Retina (tissue), 1 donor: ENCODE results near the gene PRKD2.

Source experiments
- DNase-seq: peaks from one replicate; pipeline ENCODE4 v3.0.0-alpha.2; 2016

Gene PRKD2

DNA sequence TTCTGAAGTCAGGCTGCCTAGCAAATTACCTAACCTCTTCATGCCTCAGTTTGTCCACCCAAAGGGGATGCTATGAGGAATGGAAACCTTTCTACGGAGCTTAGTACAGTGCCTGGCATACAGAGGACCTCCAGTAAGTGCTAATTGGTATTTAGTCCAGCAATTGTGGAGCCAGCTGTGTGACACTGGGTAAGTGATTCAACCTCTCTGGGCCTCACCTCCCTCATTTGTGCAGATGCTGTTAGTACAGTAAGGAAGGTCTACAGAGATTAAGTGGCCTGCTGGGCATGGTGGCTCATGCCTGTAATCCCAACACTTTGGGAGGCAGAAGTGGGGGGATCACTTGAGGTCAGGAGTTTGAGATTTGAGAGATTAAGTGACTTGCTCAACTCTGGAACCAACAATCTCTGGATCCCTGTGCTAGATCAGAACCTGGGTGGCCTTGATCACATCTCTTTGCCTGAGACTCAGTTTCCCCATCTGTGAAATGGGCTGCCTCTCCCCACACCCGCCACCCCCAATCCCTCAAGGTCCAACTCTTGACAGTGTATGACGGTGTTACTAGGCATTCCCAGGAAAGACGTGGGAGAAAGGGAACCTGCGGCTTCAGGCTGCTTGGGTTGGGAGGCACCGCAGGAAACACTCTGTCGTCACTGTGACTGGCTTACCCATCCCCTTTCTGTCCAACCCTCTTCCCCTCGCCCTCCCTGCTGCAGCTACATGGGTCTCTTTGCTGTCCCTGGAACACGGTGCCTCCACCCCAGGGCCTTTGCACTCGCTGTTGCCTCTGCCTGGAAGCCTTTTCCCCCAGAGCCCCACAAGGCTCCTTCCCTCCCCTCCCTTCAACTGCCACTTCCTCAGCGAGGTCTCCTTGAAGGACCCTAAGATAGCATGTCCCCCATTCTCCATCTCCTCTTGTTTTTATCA, 18.3 kb downstream of the PRKD2 start:
- no peak for DNase-seq

- DNase-seq: peak; percentile 82
Observed at GRCh38 chr19:46697204-46697960, 19.5 kb downstream of the PRKD2 start.

GRCh38 chr19:46696866-46697203, 20.1 kb downstream of the PRKD2 start:
- no peak for DNase-seq

DNA sequence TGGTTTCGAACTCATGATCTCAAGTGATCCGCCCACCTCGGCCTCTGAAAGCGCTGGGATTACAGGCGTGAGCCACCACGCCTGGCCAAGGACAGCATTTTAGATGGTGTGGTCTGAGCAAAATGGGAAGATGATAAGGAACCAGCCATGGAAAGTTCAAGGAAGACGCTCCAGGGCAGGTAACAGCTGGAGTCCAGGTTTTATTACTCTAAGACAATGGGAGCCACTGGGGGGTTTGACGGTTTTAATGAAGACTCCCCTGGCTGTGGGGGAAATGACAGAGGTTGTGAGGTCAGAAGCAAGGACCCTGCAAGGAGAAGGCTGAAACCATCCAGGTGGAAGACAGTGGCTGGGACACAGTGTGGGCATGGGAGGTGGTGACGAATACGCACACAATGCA, 20.9 kb downstream of the PRKD2 start:
- no peak for DNase-seq

- DNase-seq: no peak
Observed at GRCh38 chr19:46693760-46694159, 23.2 kb downstream of the PRKD2 start.

DNA sequence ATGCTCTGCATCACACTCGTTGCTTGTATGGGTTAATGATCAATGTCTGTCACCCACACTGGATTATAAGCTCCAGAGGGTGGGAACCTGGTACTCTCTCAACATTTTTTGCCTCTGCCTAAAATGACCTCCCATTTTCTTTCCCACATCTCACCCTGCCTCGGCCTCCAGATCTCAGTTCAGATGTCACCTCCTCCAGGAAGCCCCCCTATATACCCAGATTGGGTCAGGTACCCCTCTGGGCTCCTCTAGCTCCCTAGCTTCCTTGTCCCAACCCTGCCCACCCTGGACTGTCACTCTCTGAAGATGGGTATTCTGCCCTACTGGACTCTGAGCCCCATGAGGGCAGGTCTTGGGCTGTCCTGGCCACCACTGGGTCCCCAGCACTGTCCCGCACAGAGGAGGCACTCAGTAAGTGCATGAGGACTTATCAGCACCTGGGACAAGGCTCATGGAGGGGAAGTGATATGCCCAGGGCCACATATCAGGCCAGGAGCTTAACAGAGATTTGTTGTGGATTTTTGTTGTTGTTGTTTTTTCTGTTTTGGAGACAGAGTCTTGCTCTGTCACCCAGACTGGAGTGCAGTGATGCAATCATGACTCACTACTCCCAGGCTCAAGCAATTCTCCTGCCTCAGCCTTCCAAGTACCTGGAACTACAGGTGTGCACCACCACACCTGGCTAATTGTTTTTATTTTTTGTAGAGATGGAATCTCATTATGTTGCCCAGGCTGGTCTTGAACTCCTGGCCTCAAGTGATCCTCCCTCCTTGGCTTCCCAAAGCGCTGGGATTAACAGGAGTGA, 23.8 kb downstream of the PRKD2 start:
- no peak for DNase-seq

- DNase-seq: no peak
Observed at GRCh38 chr19:46691948-46692347, 25.0 kb downstream of the PRKD2 start.

GRCh38 chr19:46691104-46691503, 25.8 kb downstream of the PRKD2 start:
- no peak for DNase-seq

- no peak for DNase-seq
Observed at GRCh38 chr19:46689358-46689757, 27.6 kb downstream of the PRKD2 start.

GRCh38 chr19:46687438-46688145, 29.3 kb downstream of the PRKD2 start:
- DNase-seq: no peak

GRCh38 chr19:46685189-46685588, 31.7 kb downstream of the PRKD2 start:
- DNase-seq: no peak

GRCh38 chr19:46678110-46678732, 38.7 kb downstream of the PRKD2 start:
- DNase-seq: no peak

DNA sequence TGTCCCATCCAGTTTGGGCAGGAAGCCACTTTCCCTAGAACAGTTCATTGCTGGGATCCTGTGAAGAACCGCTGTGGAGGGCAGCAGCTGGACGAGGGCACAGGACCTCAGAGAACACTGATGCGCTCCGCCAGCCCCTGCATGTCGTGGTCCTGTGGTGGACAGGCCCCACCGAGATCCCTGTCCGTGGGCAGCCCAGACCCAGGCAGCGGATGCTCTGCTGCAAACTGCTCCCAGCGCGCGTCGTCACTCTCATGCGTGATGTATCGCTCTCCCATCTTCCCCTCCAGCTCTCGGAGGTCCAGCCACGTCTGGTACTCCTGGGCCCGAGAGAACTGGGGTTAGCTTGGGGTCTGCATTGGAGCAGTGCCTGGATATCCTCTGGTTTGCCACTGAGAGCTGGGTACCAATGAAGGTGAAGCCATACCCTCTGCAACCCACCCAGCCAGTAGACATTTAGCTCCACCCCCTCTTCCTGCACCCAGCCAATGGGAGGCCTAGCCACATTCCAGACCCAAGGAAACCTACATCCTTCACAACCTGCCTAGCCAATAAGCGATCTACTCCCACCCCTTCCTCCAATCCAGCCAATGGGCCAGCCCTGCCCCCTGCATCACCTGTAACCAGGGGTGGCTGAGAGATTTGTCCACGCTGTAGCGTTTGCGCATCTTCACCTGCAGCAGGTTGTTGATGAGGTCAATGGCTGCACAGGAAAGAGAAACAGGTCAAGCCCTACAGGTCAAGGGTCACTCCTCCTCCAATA, 42.3 kb downstream of the PRKD2 start:
- DNase-seq: no peak

GRCh38 chr19:46670813-46671212, 46.1 kb downstream of the PRKD2 start:
- no peak for DNase-seq

DNA sequence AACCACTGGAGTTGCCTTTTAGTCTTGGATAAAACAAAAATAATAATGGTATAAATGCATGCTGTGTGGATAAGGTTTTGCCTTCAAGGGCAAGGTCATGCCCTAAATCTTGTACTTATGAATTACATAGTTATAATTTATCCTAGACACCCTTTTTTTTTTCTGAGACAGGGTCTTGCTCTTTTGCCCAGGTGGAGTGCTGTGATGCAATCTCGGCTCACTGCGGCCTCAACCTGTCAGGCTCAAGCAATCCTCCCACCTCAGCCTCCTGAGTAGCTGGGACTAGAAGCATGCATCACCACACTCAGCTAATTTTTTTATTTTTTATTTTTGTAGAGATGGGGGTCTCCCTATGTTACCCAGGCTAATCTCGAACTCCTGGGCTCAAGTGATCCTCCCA, 48.3 kb downstream of the PRKD2 start:
- DNase-seq: no peak

DNA sequence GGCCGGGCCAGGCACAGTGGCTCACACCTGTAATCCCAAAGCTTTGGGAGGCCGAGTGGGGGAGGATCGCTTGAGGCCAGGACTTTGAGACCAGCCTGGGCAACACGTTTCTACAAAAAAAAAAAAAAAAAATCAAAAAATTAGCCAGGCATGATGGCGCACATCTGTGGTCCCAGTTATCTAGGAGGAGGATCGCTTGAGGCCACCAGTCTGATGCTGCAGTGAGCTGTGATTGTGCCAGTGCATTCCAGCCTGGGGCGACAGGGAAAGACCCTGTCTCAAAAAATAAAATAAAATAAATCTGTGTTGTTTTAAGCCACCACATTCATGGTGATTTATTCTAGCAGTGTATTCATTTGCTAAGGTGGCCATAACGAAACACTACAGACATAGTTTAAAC, 51.8 kb downstream of the PRKD2 start:
- no peak for DNase-seq

GRCh38 chr19:46661735-46662592, 55.0 kb downstream of the PRKD2 start:
- peak; percentile 89 for DNase-seq

- peak; percentile 99 for DNase-seq
Observed at GRCh38 chr19:46661020-46661731, 55.7 kb downstream of the PRKD2 start, which contains the start of gene DACT3. Gene DACT3 (minus strand): TSS chr19:46661182. CDS start chr19:46661064, 118 bp downstream.

- DNase-seq: no peak
Observed at GRCh38 chr19:46660551-46661019, 56.3 kb downstream of the PRKD2 start.
